HG02973 (cell line): ENCODE data around the gene PNPLA7.

ENCODE experiments used
- ATAC-seq: cut with Tn5 transposase; IDR thresholded peaks from one replicate; pipeline ENCODE4 v1.9.1; 2021; ENCODE audit warnings: moderate library complexity; ENCODE audit not compliant: unreplicated experiment

Gene PNPLA7

GRCh38 chr9:137437691-137438590 lies 112.3 kb downstream of the PNPLA7 start:
- no peak for ATAC-seq

- no peak for ATAC-seq
Observed at GRCh38 chr9:137436761-137437600, 113.2 kb downstream of the PNPLA7 start.

- ATAC-seq, result no peak
Observed at GRCh38 chr9:137435980-137436760, 114.0 kb downstream of the PNPLA7 start.

GRCh38 chr9:137435381-137435891 lies 114.8 kb downstream of the PNPLA7 start:
- ATAC-seq, result no peak

GRCh38 chr9:137434498-137435380 lies 115.5 kb downstream of the PNPLA7 start:
- no peak for ATAC-seq

GRCh38 chr9:137433916-137434431 lies 116.2 kb downstream of the PNPLA7 start:
- no peak for ATAC-seq

GRCh38 chr9:137433349-137433915 lies 116.8 kb downstream of the PNPLA7 start:
- no peak for ATAC-seq

GRCh38 chr9:137432687-137433348 lies 117.4 kb downstream of the PNPLA7 start:
- no peak for ATAC-seq

- ATAC-seq, result no peak
Observed at GRCh38 chr9:137431416-137431931, 118.7 kb downstream of the PNPLA7 start.

- ATAC-seq, result no peak
Observed at GRCh38 chr9:137430723-137431415, 119.3 kb downstream of the PNPLA7 start.

- ATAC-seq, result no peak
Observed at GRCh38 chr9:137429974-137430722, 120.1 kb downstream of the PNPLA7 start.

GRCh38 chr9:137429546-137429890 lies 120.7 kb downstream of the PNPLA7 start:
- ATAC-seq, result no peak

GRCh38 chr9:137428841-137429545 lies 121.2 kb downstream of the PNPLA7 start:
- no peak for ATAC-seq

- no peak for ATAC-seq
Observed at GRCh38 chr9:137428311-137428630, 121.9 kb downstream of the PNPLA7 start.

- no peak for ATAC-seq
Observed at GRCh38 chr9:137427454-137428310, 122.5 kb downstream of the PNPLA7 start.
